LNCAP (cell line): Measurements from ENCODE around the gene SNRPD1.

Experiments used
- CTCF ChIP-seq: fragments of 450-650 bp; IDR thresholded peaks from 2 replicates; pipeline ENCODE4 v1.5.1; 2017; ENCODE audit warnings: mild to moderate bottlenecking

The SNRPD1 gene

GRCh38 chr18:21634588-21635199 is 22.6 kb downstream of the SNRPD1 start:
- TF ChIP-seq CTCF, result no peak

GRCh38 chr18:21636769-21637168 is 24.7 kb downstream of the SNRPD1 start:
- TF ChIP-seq CTCF, result no peak

GRCh38 chr18:21638822-21639221 is 26.7 kb downstream of the SNRPD1 start:
- no peak for TF ChIP-seq CTCF

GRCh38 chr18:21650311-21650710 is 38.2 kb downstream of the SNRPD1 start:
- no peak for TF ChIP-seq CTCF

- TF ChIP-seq CTCF, result no peak
Measured at GRCh38 chr18:21652073-21652472, 40.0 kb downstream of the SNRPD1 start.

- no peak for TF ChIP-seq CTCF
Measured at GRCh38 chr18:21653361-21653760, 41.2 kb downstream of the SNRPD1 start.

- TF ChIP-seq CTCF, result no peak
Measured at GRCh38 chr18:21656402-21656801, 44.3 kb downstream of the SNRPD1 start.

GRCh38 chr18:21660078-21660477 is 48.0 kb downstream of the SNRPD1 start:
- no peak for TF ChIP-seq CTCF
